ENCODE measurements around the gene SMARCA5. TPM values are rescaled to one million over a fixed set of nuclear protein-coding genes. Genes with fewer than 3 reads are reported as not detected.

Gene SMARCA5
- total and polyA plus RNA-seq, 10 of the 15 experiments (the other 5 are each of a cell fraction or from before 2014, with no cell fraction given) = 21.7 to 69.6 (median 37.4) TPM

GRCh38 chr4:143513314-143514168 is at the start of gene SMARCA5 (continued):
- no peak for TF ChIP-seq KLF5 (IDR thresholded peaks at IDR 0.05; ENCODE audit: partially characterized antibody)
- TF ChIP-seq ETV6 (conservative IDR thresholded peaks at IDR 0.05 in 1 of 2, IDR thresholded peaks at IDR 0.05 in 1 of 2; ENCODE audit: borderline replicate concordance in 1 of 2, low read depth in 1 of 2) = no peak
- no peak for TF ChIP-seq HDAC6 (IDR thresholded peaks at IDR 0.05; ENCODE audit: unreplicated experiment)
- no peak for TF ChIP-seq PAX8 (IDR thresholded peaks at IDR 0.05)
- TF ChIP-seq DPF2 (IDR thresholded peaks at IDR 0.05) = peak; percentile 80
- TF ChIP-seq SPI1 (IDR thresholded peaks at IDR 0.05; ENCODE audit: borderline replicate concordance, insufficient read depth, low read depth, low read length) = no peak
- peak; percentile 67; the same call in 1 of the 2 replicates for TF ChIP-seq SMAD5 (IDR thresholded peaks at IDR 0.05; ENCODE audit: low read depth)
- peak; percentile 63 for TF ChIP-seq MTA2 (IDR thresholded peaks at IDR 0.05; ENCODE audit: low read depth)
- TF ChIP-seq CREB1 (IDR thresholded peaks at IDR 0.05; ENCODE audit: low read depth) = peak; percentile 90
- TF ChIP-seq TBL1XR1 (IDR thresholded peaks at IDR 0.05; ENCODE audit: low read depth, low read length) = no peak; the same call in 1 of the 2 replicates
- no peak for TF ChIP-seq MEF2A (IDR thresholded peaks at IDR 0.05; ENCODE audit: insufficient read depth, low read depth, low read length)
- TF ChIP-seq CREM (IDR thresholded peaks at IDR 0.05; ENCODE audit: low read depth) = peak; percentile 65
- peak; percentile 65 for TF ChIP-seq EED (IDR thresholded peaks at IDR 0.05; ENCODE audit: low read depth)
- TF ChIP-seq MEF2B (IDR thresholded peaks at IDR 0.05; ENCODE audit: partially characterized antibody, poor library complexity, severe bottlenecking) = peak; percentile 12
- peak; percentile 99 for TF ChIP-seq CHD2 (IDR thresholded peaks at IDR 0.05; ENCODE audit: borderline replicate concordance, low read depth, low read length)
- TF ChIP-seq MYB (IDR thresholded peaks at IDR 0.05; ENCODE audit: borderline replicate concordance, low read depth, low read length) = no peak
- TF ChIP-seq, protein P1, sequence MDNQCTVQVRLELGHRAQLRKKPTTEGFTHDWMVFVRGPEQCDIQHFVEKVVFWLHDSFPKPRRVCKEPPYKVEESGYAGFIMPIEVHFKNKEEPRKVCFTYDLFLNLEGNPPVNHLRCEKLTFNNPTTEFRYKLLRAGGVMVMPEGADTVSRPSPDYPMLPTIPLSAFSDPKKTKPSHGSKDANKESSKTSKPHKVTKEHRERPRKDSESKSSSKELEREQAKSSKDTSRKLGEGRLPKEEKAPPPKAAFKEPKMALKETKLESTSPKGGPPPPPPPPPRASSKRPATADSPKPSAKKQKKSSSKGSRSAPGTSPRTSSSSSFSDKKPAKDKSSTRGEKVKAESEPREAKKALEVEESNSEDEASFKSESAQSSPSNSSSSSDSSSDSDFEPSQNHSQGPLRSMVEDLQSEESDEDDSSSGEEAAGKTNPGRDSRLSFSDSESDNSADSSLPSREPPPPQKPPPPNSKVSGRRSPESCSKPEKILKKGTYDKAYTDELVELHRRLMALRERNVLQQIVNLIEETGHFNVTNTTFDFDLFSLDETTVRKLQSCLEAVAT (IDR thresholded peaks at IDR 0.05) = peak; percentile 57; the same call in 1 of the 2 replicates
- no peak for TF ChIP-seq CHD1 (IDR thresholded peaks at IDR 0.05; ENCODE audit: low read depth, low read length)
- TF ChIP-seq, protein P2, sequence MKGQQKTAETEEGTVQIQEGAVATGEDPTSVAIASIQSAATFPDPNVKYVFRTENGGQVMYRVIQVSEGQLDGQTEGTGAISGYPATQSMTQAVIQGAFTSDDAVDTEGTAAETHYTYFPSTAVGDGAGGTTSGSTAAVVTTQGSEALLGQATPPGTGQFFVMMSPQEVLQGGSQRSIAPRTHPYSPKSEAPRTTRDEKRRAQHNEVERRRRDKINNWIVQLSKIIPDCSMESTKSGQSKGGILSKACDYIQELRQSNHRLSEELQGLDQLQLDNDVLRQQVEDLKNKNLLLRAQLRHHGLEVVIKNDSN (IDR thresholded peaks at IDR 0.05; ENCODE audit: borderline replicate concordance, extremely low read length, insufficient read depth, low read depth, low read length) = no peak
- TF ChIP-seq STAT3 (IDR thresholded peaks at IDR 0.05; ENCODE audit: low read depth, low read length) = 0 out of 2 replicates have a peak, but pooled peaks have one; percentile 37
- peak; percentile 92 for TF ChIP-seq RCOR1 (conservative IDR thresholded peaks at IDR 0.05; ENCODE audit: low read depth, low read length)
- no peak for TF ChIP-seq EP300 (IDR thresholded peaks at IDR 0.05; ENCODE audit: borderline replicate concordance in 1 of 2, control insufficient read depth in 1 of 2, low read depth in 2 of 2, low read length in 2 of 2)
- no peak for TF ChIP-seq KDM1A (IDR thresholded peaks at IDR 0.05; ENCODE audit: borderline replicate concordance)
- no peak for TF ChIP-seq SIX5 (IDR thresholded peaks at IDR 0.05; ENCODE audit: low read depth, low read length, severe bottlenecking)
- no peak for TF ChIP-seq PAX5 (IDR thresholded peaks at IDR 0.05; ENCODE audit: borderline replicate concordance, low read depth, low read length)
- peak; percentile 45 for TF ChIP-seq BCL3 (IDR thresholded peaks at IDR 0.05; ENCODE audit: borderline replicate concordance, insufficient read depth, low read depth, low read length, poor library complexity, severe bottlenecking)
- no peak for TF ChIP-seq ZZZ3 (IDR thresholded peaks at IDR 0.05; ENCODE audit: control insufficient read depth, insufficient read length, low read depth)
